Measurements from ENCODE around the gene RNF146. TPM values are rescaled to one million over a fixed set of nuclear protein-coding genes. Genes with fewer than 3 reads are reported as not detected.

RNF146 gene
- total RNA-seq, 3 donors from 2014 or later (not counting 1 experiment from before 2014, with no cell fraction given), result 23.0 to 34.8 (median 25.4) TPM

DNA sequence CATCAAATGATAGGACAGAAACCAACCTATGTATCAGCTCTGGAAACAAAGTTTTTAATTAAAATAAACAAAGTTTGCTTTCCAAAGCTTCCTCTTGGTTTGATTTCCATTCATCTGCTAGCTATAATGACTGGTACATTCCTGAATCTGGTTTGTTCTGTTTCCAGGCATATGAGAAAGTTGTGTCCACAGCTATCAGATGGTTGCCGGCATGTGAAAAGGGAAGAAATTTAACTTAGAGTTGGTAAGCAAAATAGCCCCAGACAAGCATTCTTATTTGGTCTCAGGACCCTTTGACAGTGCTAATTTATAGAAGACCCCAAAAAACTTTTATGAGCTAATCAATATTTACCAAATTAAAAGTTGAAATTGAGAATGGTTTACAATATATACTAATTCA, 3.8 kb upstream of the RNF146 start:
- Histone ChIP-seq H3K36me3 (ENCODE audit: control insufficient read depth, insufficient read depth, low read length) (no peaks in the 10 kb centered on the region), H3K27ac (ENCODE audit: low read length) (no peak overlapping the region), H3K9me3 (ENCODE audit: control insufficient read depth, insufficient read depth, low read length) (no peaks in the 10 kb centered on the region), H3K27me3 (ENCODE audit: control insufficient read depth, insufficient read depth, low read length) (no peaks in the 10 kb centered on the region), H3K4me1 (ENCODE audit: control insufficient read depth, insufficient read depth, low read length) (no peaks in the 10 kb centered on the region), H3K4me3 (ENCODE audit: low read length) (no peak overlapping the region)
- WGBS (ENCODE audit: insufficient coverage), result 100% methylated on average over 1 of the region's 1 CpG
- Mint-ChIP-seq H3K27ac (no peak overlapping the region), H3K36me3 (peaks cover 6% of the 10 kb centered on the region), H3K4me1 (peaks cover 15 to 20% of the 10 kb centered on the region in 2 donors), H3K9me3 (no peaks in the 10 kb centered on the region), H3K27me3 (ENCODE audit: low read depth in 2 of 2) (peaks cover 9 to 16% of the 10 kb centered on the region in 2 donors), H3K4me3 (no peak overlapping the region)
- TF ChIP-seq, protein P1, sequence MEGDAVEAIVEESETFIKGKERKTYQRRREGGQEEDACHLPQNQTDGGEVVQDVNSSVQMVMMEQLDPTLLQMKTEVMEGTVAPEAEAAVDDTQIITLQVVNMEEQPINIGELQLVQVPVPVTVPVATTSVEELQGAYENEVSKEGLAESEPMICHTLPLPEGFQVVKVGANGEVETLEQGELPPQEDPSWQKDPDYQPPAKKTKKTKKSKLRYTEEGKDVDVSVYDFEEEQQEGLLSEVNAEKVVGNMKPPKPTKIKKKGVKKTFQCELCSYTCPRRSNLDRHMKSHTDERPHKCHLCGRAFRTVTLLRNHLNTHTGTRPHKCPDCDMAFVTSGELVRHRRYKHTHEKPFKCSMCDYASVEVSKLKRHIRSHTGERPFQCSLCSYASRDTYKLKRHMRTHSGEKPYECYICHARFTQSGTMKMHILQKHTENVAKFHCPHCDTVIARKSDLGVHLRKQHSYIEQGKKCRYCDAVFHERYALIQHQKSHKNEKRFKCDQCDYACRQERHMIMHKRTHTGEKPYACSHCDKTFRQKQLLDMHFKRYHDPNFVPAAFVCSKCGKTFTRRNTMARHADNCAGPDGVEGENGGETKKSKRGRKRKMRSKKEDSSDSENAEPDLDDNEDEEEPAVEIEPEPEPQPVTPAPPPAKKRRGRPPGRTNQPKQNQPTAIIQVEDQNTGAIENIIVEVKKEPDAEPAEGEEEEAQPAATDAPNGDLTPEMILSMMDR (IDR thresholded peaks at IDR 0.05), result no peak
- intact Hi-C loops (cut with micrococcal nuclease), result loop anchor here (10.0 kb wide), 1 partner anchor 1478 kb away; no protein-coding TSS in a partner anchor
- ATAC-seq (no peak), DNase-seq (no peak)

DNA sequence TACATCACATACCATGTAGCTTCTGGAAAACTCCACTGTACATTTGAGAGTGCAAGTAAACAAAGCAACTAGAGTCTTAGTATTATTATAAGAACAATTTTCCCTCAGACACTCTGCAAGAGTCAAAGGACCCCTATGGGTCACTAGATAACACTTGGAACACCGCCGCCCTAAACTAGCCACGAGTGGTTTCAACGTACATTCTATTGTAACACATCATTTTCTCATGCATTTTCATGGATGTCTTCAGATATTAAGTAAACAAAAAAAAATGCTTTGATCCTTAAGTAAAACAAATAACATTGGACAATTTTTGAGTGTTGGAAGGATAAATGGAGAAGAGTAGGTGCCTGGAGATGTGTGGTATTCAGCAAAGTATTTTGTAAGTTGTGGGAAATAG, 3.2 kb upstream of the RNF146 start:
- H3K27ac ChIP-seq (ENCODE audit: low read length), result no peak overlapping the region
- Mint-ChIP-seq H3K4me1 (peaks cover 21 to 26% of the 10 kb centered on the region in 2 donors), H3K4me3 (no peak overlapping the region), H3K27ac (no peak overlapping the region), H3K27me3 (ENCODE audit: low read depth in 2 of 2) (peaks cover 9 to 16% of the 10 kb centered on the region in 2 donors), H3K9me3 (no peaks in the 10 kb centered on the region), H3K36me3 (peaks cover 6% of the 10 kb centered on the region)
- H3K27me3 ChIP-seq (ENCODE audit: control insufficient read depth, insufficient read depth, low read length), result no peaks in the 10 kb centered on the region
- H3K4me1 ChIP-seq (ENCODE audit: control insufficient read depth, insufficient read depth, low read length), result no peaks in the 10 kb centered on the region
- H3K9me3 ChIP-seq (ENCODE audit: control insufficient read depth, insufficient read depth, low read length), result no peaks in the 10 kb centered on the region
- H3K4me3 ChIP-seq (ENCODE audit: low read length), result no peak overlapping the region
- ATAC-seq (no peak), DNase-seq (no peak)
- no peaks in the 10 kb centered on the region for H3K36me3 ChIP-seq (ENCODE audit: control insufficient read depth, insufficient read depth, low read length)
- intact Hi-C loops (cut with micrococcal nuclease), result loop anchor here (10.0 kb wide), 1 partner anchor 1479 kb away; no protein-coding TSS in a partner anchor
- WGBS (ENCODE audit: insufficient coverage), result 75% methylated on average over 4 of the region's 4 CpGs
- TF ChIP-seq, protein P1 (IDR thresholded peaks at IDR 0.05), result no peak

DNA sequence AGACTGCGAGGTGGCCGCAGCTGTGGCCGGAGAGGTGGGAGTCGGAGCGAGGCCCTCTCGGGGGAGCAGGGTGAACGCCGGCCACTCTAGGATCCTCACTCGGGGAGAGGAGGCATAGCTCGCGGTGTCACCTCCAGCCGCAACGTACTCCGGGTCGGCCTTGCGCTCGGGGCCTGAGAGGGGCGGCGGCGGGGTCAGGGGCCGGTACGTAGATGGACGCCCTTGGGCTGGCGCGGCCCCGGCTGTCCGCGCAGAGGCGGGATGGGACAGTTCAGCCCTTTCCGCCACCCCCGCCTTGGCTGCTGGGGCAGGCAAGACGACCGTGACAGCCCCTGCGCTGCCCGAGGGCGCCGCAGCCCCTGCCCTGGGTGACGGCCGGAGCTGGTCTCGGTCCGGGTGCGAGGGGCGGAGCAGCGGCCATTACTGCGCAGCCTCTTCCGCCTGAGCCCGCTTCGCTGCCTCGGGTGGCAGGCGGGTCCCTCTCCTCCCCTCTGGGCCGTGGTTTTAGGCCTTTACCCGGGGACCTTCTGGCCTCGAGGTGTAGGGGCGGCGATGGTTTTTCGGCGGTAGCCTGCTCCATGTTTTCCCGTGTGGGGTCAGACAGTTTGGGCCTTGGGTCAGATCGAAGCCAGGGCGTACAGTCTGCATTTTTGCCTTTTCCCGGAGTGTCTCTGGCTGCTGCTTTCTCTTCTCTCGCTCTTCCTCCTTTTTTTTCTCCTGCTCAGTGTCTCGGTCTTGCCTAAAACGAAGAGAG, 405 bp downstream of the RNF146 start:
- intact Hi-C loops (cut with micrococcal nuclease), result loop anchor here (1.0 to 10.0 kb wide), 3 partner anchors 76 to 1482 kb away; partner anchors contain the start of gene ECHDC1
- Mint-ChIP-seq H3K36me3 (peaks cover 6% of the 10 kb centered on the region), H3K9me3 (no peaks in the 10 kb centered on the region), H3K27ac (peak overlapping the region; percentile 96), H3K27me3 (ENCODE audit: low read depth in 2 of 2) (peaks cover 0 to 4% of the 10 kb centered on the region in 2 donors), H3K4me3 (peak overlapping the region; percentile 99), H3K4me1 (peaks cover 36 to 46% of the 10 kb centered on the region in 2 donors)
- TF ChIP-seq, protein P1 (IDR thresholded peaks at IDR 0.05), result no peak
- under 1% methylated on average over 64 of the region's 64 CpGs for WGBS (ENCODE audit: insufficient coverage)
- no peaks in the 10 kb centered on the region for H3K9me3 ChIP-seq (ENCODE audit: control insufficient read depth, insufficient read depth, low read length)
- ATAC-seq (peak; percentile 62 to 78 (median 66)), DNase-seq (peak; percentile 59 to 66)
- peak overlapping the region; percentile 98 for H3K27ac ChIP-seq (ENCODE audit: low read length)
- no peaks in the 10 kb centered on the region for H3K36me3 ChIP-seq (ENCODE audit: control insufficient read depth, insufficient read depth, low read length)
- no peaks in the 10 kb centered on the region for H3K4me1 ChIP-seq (ENCODE audit: control insufficient read depth, insufficient read depth, low read length)
- H3K27me3 ChIP-seq (ENCODE audit: control insufficient read depth, insufficient read depth, low read length), result no peaks in the 10 kb centered on the region
- H3K4me3 ChIP-seq (ENCODE audit: low read length), result peak overlapping the region; percentile 95
